ENCODE data around the gene OSBPL3.

Gene OSBPL3

DNA sequence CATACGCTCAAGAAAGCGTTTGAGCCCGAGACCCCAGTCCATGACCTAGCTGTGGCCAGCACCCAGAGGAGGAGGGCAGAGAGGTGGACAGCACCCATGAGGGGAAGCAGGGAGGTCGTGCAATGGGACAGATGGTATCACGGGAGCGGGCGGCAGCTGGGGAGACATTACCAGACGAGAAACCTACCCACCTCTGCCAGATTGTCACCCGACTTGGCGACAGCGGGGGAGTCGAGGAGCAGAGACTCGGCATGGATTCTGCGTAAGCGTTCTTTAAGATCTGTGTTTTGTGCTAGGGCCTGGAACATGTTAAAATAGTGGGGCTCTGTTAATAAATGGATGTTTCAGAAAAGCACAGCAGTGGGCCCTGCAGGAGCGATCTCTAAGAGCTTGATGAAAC is 131.1 kb downstream of the OSBPL3 start:
- no peak for DNase-seq (ENCODE audit: extremely low read depth, low read depth)
- TF ChIP-seq, protein P1, sequence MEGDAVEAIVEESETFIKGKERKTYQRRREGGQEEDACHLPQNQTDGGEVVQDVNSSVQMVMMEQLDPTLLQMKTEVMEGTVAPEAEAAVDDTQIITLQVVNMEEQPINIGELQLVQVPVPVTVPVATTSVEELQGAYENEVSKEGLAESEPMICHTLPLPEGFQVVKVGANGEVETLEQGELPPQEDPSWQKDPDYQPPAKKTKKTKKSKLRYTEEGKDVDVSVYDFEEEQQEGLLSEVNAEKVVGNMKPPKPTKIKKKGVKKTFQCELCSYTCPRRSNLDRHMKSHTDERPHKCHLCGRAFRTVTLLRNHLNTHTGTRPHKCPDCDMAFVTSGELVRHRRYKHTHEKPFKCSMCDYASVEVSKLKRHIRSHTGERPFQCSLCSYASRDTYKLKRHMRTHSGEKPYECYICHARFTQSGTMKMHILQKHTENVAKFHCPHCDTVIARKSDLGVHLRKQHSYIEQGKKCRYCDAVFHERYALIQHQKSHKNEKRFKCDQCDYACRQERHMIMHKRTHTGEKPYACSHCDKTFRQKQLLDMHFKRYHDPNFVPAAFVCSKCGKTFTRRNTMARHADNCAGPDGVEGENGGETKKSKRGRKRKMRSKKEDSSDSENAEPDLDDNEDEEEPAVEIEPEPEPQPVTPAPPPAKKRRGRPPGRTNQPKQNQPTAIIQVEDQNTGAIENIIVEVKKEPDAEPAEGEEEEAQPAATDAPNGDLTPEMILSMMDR (IDR thresholded peaks at IDR 0.05; ENCODE audit: low read depth, low read length): no peak

DNA sequence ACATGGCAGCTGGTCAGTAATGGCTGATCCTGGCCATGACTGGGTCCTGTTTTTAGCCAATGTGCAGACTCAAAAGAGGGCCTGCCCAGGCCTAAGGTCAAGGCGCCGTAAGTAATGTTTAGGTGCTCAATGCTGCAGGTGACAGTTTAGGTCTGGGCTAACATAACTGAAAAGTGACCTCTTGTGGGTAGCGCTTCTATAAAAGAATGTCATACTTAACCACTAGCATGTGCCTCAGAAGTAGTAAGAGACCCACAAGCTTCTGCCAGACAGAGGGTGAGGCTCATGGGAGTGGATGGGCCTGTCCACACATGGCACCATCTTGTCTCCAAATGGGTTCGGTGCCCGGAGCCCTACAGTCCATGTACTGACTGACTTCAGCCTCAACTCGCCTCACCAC is 132.2 kb downstream of the OSBPL3 start:
- DNase-seq (ENCODE audit: extremely low read depth, low read depth): no peak
- TF ChIP-seq, protein P1 (IDR thresholded peaks at IDR 0.05; ENCODE audit: low read depth, low read length): no peak

DNA sequence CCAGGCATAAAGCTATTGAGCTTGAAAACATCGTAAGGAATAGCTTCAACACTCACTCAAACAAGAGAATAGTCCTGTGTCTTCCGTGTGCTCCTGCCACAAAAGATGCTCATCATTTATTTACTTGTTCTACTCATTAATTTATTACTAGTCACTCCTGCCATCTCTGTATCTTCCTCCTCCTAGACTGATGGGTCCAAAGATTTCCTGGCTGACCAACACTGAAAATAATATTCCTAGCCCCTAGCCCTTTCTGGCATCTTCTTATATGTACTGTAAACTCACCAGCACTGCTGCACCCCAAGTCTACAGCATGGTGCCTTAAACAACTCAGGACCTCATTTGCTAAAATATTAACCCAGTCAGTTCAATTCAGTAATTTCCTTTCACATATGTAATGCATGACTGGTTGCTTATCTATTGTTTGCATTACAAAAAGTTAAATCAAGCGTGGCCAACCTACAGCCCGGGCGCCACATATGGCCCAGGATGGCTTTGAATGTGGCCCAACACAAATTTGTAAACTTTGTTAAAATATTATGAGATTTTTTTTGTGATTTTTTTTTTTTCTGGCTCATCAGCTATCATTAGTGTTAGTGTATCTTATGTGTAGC is 136.1 kb downstream of the OSBPL3 start:
- TF ChIP-seq, protein P1 (IDR thresholded peaks at IDR 0.05; ENCODE audit: low read depth, low read length): no peak
- no peak for DNase-seq (ENCODE audit: extremely low read depth, low read depth)

DNA sequence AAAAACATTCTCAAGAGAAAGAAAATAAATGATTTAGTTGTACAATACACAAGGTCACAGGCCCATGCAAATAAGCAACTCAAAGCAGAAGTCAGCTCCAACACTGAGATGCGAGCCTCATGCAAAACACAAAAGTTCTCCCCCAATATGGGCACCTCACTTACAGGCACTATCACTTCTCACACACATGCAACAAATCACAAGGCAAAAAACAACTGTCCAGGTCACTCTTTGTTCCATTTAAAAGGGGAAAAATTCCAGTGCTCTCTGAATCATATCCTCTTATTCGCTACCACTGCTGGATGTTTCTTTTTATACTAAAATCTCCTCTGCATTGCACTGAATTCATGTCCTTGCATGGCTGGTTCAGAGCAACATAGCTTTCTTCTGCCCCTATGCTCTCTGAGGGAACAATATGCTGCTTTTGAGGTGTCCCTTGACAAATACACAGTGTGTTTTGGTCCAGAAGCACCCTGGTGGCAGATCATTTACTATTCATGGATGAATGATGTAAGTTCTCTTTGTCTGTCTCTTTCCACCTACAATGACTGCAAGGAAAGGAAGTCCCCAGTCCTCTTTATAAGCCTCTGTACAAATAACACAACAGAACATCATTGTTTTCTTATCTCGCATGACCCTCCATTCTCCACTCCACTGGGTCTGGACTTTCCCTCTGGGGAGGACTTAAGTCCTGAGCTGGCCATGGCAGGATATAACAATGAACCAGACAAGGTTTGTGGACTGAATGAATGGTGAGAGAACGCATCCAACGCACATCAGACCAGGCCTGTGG is 137.3 kb downstream of the OSBPL3 start:
- DNase-seq (ENCODE audit: extremely low read depth, low read depth): no peak
- TF ChIP-seq, protein P1 (IDR thresholded peaks at IDR 0.05; ENCODE audit: low read depth, low read length): no peak

DNA sequence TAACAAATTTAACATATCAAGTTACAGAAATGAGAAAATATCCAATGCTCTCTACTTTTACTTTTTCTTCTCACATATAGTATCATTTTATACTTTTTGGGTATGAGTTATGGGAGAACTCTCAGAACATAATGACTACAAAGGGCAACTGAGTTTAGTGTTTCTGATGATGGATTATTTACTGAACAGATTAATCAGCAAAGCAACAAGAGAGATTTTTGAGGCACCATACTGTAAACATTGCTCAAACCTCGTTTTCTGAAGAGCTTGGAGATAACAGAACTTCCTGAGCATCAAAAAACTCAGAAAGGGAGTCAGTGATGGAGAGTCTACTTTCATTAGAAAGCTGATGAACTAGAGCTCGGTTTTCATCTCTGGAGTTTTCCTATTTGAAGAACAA is 137.9 kb downstream of the OSBPL3 start:
- TF ChIP-seq, protein P1 (IDR thresholded peaks at IDR 0.05; ENCODE audit: low read depth, low read length): no peak
- DNase-seq (ENCODE audit: extremely low read depth, low read depth): no peak

DNA sequence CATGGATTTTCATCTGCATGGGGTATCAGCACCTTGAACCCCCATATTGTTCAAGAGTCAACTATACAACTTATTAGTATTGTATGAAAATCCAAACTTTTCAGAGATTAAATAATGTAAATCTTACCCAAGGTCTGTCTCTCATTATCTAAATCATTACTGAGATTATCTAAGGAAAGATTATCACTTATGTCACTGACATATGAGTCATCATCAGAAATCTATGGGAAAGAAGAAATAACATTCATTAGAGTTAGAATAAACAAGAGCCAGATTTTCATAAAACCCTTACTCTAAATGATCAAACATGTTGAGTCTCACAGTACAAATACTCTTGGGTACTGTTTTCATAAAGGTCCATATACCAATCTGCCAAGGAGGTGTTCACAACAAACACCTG is 139.4 kb downstream of the OSBPL3 start:
- TF ChIP-seq, protein P1 (IDR thresholded peaks at IDR 0.05; ENCODE audit: low read depth, low read length): no peak
- no peak for DNase-seq (ENCODE audit: extremely low read depth, low read depth)

DNA sequence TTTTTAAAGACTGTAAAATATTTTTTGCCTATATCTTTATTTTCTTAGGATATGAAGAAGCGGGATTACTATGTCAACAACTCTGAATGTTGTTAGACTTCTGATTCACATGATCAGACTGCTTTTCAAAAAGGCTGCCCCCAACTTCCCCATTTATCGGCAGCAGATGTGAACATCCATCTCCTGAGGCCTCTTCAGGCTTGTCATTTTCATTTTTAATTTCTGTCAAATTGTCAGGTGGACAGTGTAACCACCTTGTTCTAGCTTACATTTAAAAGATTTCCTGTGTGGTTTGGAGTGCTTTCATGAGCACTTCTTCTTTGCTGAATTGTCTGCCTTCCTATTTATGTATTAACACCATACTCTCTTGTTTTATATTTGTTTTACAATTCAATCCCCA is 143.9 kb downstream of the OSBPL3 start:
- no peak for DNase-seq (ENCODE audit: extremely low read depth, low read depth)
- TF ChIP-seq, protein P1 (IDR thresholded peaks at IDR 0.05; ENCODE audit: low read depth, low read length): no peak
